ENCODE measurements around the gene SLC16A12.
"Not testable (repeated sequence)": the region's sequence is repeated elsewhere in the genome, so short reads cannot be mapped to it uniquely, and the experiment has no call there.

SLC16A12 gene

DNA sequence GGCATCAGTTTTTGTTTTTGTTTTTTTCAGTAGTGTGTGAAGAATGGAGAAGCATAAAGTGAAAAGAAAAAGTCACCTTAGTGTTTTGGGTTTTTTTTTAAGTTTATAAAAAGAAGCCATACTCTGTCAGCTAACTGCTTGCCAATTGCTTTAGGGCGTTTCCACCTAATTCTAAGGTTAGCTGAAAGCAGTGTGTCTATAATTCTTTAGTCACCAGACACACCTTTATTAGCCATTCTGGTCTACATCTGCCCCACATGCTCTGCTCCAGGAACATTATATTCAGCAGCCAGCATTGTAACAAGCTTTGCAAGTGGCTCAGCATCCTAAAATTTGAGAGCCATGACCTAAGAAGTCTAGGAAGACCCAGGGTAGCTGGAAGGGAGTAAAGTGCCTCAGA lies 14.1 kb upstream of the SLC16A12 start:
- DNase-seq (ENCODE audit: extremely low spot score, insufficient read length, low read depth) (no peak), FAIRE-seq (no peak)

DNA sequence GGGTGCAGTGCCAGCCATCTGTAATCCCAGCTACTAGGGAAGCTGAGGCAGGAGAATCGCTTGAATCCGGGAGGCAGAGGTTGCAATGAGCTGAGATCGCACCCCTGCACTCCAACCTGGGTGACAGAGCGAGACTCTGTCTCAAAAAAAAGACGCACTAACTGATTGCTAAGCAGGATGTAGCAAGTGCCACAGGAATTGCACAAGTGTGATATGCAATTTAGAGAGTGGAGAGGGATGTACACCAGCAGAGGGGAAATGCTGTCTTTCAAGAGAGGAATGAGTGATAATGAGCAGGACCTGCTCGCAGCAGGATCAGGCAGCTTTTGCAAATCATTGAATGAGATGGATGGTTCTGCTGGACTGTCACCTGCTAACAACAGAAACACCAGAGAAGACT lies 13.3 kb upstream of the SLC16A12 start:
- DNase-seq (ENCODE audit: extremely low spot score, insufficient read length, low read depth) (no peak), FAIRE-seq (no peak)

DNA sequence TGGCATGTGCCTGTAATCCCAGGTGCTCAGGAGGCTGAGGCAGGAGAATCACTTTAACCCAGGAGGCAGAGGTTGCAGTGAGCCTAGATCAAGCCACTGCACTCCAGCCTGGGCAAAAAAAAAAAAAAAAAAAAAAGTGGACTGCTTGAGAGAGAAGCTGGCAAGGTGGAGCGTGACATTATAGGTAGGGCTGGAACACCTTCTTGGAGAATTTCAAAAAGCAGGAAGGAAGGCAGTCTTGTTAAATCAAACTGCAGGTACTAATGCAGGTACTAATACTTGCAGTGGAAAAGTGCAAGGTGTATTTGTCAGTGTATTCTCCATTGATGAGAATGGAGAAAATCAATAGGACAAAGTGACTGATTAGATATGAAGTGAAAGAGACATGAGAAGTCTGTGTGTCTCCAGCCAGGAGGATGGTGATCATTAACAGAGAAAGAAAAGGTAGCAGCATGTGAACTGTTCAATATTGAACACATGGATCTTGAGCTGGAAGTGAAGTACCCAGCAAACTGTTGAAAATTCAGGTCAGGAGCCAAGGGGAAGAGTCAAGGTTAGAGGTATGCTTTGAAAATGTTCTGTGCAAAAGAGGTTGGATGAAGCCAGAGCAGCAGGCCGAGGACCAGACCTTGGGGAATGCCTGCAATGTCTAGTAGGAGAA lies 12.6 kb upstream of the SLC16A12 start:
- no peak for DNase-seq (ENCODE audit: extremely low spot score, insufficient read length, low read depth)
- FAIRE-seq = no peak

DNA sequence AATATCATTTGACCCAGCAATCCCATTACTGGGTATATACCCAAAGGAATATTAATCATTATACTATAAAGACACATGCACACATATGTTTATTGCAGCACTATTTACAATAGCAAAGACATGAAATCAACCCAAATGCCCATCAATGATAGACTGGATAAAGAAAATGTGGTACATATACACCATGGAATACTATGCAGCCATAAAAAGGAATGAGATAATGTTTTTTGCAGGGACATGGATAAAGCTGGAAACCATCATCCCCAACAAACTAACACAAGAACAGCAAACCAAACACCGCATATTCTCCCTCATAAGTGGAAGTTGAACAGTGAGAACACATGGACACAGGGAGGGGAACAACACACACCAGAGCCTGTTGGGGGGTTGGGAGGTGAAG lies 11.3 kb upstream of the SLC16A12 start:
- FAIRE-seq; DNase-seq (ENCODE audit: extremely low spot score, insufficient read length, low read depth): not testable (repeated sequence)

DNA sequence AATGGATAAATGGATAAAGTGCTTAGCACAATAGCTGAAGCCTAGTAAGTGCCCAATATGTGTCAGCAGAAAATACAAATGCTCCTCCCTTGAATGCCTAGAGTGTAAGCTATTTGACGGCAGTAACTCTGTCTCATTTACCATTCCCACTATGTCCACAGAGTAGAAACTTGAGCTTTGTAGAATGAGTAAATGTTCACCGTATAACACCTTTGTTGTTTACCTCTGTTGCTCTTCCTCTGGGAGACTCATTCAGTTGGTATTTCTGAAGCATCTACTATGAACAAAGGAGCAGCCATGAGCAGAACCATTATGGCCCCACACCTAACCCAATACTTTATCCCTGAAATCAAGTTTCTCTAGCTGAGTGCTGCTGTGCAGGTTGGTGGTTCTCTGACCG lies 8.4 kb upstream of the SLC16A12 start:
- FAIRE-seq = no peak
- DNase-seq (ENCODE audit: extremely low spot score, insufficient read length, low read depth) = no peak

DNA sequence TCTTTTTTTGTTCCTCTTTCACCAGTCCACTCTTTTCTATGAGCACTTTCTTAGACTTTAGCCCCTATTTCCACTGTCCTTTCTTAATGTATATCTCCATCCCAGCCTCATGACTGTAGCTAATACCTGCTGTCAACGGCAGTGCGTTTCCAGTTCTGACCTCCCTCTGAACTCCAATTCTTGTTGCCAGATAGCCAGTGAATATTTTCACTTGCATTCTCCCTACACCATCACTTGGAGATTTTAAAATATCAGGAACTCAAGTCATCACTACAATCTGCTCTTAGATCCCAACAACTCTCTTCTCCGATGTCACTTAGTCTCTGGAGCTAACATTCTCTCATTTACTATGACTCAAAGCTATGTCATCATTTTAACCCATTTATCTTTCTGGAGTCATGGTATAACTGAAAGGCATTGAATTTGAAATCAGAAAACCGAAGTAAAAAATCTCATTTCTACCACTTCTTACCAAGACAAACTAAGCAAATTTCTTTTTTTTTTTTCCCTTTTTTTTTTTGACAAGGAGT lies 5.1 kb upstream of the SLC16A12 start:
- no peak for FAIRE-seq

DNA sequence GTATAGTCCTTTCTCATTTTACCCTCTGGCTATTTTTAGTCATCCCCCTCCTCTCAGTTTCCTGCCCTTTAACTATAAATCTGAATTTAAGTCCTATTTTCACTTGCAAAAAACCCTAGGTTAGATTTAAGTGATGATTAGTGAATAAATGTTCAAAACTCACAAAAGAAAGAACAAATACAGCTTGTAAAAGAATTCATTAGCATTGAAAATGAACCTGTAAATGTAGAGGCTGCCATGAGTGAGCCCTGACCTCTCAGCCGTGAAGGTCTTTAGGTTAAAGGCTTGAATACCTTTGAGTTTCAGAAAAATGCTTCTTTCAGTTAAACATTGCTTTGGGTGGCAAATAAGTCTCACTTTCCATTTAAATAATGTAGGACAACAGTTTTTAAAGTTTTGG lies 2.0 kb upstream of the SLC16A12 start:
- FAIRE-seq (no peak), DNase-seq (ENCODE audit: extremely low spot score, insufficient read length, low read depth) (no peak)

More for the DNA sequence above, 5.1 kb upstream of the SLC16A12 start:
- DNase-seq (ENCODE audit: extremely low spot score, insufficient read length, low read depth) = no peak

DNA sequence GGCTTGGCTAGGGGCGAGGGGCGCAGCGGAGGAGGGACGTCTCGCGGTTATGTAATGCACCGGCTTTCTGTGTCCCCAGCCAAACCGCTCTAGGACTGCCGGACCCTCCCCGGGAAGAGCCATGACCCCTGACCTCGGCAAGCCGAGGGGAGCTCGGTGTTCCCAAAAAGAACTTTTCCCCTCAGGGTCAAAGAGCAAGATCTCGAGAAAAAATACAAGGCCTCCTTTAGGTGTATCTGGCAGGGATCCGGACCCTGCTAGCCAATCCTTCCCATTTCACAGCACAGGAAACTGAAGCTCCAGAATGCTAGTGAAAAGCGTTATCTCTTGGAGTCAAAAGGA lies 590 bp upstream of the SLC16A12 start:
- FAIRE-seq (no peak), DNase-seq (ENCODE audit: extremely low spot score, insufficient read length, low read depth) (no peak)

DNA sequence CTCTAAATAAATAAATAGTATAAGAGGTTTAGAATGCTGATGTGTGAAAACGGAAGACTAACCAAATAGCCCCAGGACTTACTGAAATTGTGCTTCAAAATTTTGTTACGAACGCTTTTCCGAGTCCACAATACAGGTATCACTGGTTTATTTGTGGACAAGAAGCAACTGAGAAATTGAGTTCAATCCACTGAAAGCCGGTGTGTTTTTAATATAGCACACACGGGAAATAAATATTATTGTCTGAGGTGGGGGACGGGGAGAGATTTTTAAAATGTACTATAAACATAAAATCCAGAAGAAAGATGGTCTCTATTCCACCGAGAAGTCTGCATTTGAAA lies 598 bp downstream of the SLC16A12 start:
- FAIRE-seq (no peak), DNase-seq (ENCODE audit: extremely low spot score, insufficient read length, low read depth) (no peak)

DNA sequence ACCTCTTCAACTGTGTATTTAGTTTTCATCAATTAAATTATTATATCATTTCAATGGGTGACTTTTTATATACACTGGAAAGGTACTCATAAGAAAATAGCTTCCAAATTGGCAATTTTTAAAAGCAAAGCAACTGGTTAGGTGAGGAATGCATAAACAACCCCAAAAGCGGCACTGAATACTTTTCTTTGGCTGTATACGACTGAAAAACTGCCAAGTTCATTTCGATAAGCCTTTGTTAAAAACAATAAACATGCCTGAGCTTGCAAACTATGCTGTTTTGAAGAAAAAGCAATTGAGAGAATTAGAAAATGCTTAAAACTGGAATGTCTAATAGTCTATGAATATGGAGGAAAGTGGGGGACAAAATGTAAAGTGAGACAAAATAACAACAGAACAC lies 2.9 kb downstream of the SLC16A12 start:
- no peak for DNase-seq (ENCODE audit: extremely low spot score, insufficient read length, low read depth)
- no peak for FAIRE-seq

DNA sequence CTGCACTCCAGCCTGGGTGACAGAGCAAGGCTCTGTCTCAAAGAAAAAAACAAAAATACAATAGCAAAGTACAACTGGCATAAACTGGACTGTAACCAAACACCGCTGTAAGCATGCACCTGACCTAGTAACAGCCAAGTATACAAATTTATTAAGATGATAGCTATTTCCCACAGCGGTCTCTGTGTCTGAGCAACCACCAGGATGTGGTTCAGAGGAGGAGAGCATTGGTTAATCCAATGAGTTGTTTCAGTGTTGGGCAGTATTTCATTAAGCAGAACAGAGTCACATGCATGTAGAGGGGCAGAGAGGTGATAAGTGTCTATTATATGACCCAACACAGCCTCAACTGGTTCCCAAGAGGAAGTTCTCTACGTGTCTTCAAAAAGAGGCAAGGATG lies 4.0 kb downstream of the SLC16A12 start:
- FAIRE-seq = no peak
- DNase-seq (ENCODE audit: extremely low spot score, insufficient read length, low read depth) = no peak

DNA sequence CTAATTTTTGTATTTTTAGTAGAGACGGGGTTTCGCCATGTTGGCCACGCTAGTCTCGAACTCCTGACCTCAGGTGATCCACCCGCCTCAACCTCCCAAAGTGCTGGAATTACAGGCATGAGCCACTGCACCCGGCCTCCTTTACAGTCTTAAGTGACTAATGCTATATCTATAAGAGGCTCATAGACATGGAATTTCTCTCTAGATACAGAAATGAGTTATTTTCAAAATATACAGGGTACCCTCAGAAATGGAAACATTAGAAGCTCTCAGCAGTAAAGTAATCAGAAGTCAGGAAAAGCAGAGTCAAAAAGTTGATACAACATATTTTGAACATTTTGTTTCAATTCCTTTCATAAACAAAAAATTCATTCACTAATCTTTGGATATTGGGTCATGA lies 5.7 kb downstream of the SLC16A12 start:
- not testable (repeated sequence) for DNase-seq (ENCODE audit: extremely low spot score, insufficient read length, low read depth); FAIRE-seq

DNA sequence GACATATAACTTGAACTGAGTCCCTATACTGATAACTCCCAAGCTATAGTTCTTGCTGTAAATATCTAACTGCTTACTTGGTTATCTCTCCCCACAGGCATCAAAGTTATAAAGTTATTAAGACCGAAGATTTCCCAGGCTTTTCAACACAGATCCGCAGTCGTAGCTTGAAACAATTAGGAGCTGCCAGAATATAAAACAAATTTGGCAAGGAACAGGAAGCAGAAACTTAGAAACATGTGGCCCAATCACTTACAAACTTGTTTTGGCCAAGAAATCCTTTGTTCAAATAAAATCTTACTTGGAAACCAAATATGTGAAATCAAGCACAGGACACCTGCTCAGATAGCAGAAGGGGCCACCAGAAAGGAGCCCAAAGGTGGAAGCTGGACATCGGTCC lies 9.0 kb downstream of the SLC16A12 start:
- DNase-seq (ENCODE audit: extremely low spot score, insufficient read length, low read depth) = no peak
- FAIRE-seq = no peak

DNA sequence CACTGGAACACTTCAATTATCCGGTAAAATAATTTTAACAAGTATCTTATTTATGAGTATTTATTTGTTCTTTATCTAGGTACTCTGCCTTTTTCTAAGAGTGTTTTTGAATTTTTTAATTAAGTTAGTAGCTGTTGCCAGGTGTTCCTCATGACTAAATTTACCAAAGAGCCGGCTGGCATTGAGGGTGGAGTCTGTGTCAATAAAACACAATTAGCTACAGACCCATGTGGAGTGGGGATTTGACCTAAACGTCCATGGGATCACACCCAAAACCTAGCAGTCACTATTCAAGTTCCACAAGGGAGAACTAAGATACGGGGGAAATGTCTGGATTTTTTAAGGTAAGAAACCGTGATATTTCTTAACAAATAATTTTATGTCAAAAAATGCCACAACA lies 9.8 kb downstream of the SLC16A12 start:
- FAIRE-seq (no peak), DNase-seq (ENCODE audit: extremely low spot score, insufficient read length, low read depth) (no peak)

DNA sequence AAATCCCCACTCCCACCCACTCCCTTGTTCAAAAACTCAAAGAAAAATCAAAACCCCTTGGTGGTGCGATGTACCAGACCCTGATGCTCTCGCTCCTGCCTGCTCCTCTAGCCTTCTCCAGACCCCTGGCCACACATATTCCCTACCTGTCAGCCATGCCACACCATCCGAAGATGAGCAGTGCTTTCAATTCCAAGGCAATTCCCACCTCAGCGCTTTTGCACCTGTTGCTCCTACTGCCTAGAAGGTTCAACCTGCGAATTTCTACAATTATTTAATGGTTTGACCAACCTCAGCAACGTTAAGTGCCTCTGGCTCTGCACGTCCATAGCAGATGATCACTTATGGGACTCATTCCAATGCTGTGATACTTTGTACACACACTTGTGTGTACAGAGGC lies 11.1 kb downstream of the SLC16A12 start:
- FAIRE-seq (no peak), DNase-seq (ENCODE audit: extremely low spot score, insufficient read length, low read depth) (no peak)

DNA sequence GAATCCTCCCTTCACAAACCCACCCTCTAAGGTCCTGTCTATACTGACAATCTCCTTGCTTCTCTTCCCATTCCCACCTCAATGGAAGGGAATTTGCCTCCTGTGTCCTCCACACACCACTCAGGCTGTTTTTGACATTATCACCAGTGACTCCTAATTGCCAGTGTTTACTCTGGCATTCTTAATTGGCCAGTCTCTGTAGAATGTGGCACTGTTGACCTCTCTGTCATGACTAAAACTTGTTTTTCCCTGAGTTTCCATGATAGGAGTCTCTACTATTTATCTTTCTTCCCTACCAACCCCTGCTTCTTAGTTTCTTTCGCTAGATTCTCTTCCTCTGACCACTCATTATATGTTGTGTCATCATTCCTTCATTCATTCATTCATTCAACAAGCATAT lies 12.1 kb downstream of the SLC16A12 start:
- FAIRE-seq (no peak), DNase-seq (ENCODE audit: extremely low spot score, insufficient read length, low read depth) (no peak)

DNA sequence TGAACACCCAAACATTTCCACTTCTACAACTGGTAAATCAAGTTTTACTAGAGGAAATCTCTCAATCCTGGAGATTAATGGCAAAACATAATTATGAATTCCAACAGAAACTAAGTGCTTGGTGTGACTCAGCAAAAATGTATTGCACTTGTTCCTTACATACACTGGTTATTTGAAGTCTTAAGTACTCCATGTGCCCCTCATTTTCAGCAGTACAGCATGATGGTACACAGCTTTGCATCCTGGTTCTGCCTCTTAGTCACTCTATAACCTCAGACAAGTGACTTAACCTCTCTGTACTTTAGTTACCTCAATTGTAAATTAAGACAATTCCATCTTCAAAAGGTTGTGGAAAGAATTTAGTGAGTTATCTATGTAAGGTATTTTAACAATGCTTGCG lies 12.9 kb downstream of the SLC16A12 start:
- DNase-seq (ENCODE audit: extremely low spot score, insufficient read length, low read depth) (no peak), FAIRE-seq (no peak)

DNA sequence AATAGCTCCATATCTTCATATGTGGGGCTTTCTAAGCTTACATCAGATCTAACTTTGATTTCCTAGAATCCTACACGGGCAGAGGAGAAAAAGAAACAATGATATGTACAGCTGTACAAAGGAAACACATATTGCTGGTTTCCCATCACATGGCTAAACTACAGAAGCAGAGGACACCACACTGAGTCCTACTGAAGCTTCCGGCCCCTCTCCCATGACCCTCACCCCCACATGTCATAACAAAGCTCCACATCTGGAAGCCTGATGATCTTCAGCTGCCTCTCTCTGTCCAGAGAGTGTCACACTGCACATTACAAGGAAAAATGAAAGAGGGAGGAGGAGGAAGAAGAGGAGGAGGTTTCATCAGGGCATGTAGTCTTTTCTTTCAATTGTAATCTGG lies 14.0 kb downstream of the SLC16A12 start:
- FAIRE-seq = no peak

DNA sequence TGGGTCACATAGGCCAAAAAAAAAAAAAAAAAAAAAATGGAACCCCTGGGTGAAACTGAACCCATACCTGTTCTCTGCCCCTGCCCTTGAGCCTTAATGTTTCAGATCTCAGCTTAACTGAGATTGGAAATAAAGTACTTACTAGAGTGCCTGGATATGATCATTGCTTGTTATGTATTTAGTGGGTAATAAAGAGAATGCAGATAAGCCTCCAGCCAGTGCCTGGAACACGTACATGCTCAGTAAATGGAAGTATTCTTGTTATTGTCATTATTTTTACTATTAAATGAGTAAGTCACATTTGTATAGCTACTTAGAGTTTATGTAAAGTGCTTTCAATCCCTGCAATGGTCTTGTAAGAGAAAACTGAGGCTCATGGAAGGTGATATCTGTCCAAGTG lies 14.7 kb downstream of the SLC16A12 start:
- DNase-seq (ENCODE audit: extremely low spot score, insufficient read length, low read depth) = no peak
- FAIRE-seq = no peak

More for the DNA sequence above, 14.0 kb downstream of the SLC16A12 start:
- DNase-seq (ENCODE audit: extremely low spot score, insufficient read length, low read depth) = no peak

DNA sequence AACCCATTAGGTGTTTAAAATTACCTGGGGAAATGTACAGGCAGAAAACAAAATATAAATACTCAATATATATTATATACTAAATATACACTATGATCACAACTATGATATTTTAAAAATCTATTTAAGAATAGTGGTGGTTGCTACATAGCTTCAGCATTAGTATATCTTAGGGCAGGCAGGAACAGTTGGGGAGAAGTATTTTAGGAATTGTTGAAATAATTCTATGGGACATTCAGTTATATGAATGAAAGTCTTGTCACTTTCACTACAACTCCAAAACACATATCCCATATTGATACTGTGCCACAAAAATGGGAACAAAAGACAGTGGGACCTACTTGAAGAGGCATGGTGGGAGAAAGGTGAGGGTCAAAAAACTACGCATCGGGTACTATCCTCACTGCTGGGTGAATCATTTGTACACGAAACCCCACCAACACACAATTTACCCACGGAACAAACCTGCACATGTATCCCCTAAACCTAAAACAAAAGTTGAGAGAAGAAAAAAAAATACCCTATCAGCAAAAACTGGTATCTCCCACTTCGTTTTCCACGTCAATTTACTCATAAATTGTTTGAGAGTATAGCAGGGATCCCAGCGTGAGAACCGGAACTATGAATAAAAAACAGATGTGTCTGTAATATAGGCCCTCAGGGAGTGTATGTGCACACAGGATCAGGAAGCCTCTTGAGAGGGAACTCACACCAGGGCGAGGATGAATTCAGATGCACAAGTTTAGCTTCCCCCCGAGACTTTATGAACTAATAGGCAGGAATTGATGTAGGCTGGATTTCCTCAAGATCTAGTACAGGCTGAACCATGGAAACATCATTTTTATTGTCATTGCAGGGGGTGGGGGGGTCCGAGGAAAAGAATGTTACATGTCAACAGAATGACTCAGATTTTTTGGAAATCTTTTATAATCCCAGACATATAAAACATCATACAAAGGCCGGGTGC lies 16.2 kb downstream of the SLC16A12 start:
- no peak for FAIRE-seq

DNA sequence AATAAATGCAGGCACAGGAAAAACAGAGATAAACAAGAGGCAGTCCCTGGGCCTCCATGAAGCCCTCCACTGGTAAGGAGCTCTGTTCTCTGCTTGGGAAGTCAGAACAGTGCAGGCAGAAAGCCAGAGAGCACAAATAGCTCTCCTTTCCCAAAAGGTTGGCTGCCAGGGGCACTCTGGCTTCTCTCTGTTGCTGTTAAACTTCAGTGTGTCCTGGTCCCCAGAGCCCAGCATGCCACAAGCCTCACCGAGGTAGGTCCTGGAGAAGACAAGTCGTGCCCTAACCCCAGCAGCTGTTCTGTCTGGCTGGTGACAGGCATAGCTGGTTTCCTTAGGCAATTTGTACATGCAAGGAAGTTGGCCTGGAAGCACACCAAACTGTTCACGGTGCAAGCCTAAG lies 17.3 kb downstream of the SLC16A12 start:
- DNase-seq (ENCODE audit: extremely low spot score, insufficient read length, low read depth) (no peak), FAIRE-seq (no peak)

More for the DNA sequence above, 16.2 kb downstream of the SLC16A12 start:
- DNase-seq (ENCODE audit: extremely low spot score, insufficient read length, low read depth) = no peak

All from GM18507 (cell line).